Neural progenitor cell (in vitro differentiated cells): ENCODE results near the gene AP2A1.
A peak's percentile ranks its signal among the peaks of the same experiment; 100 is the strongest.

Source experiments
- EZH2 ChIP-seq: fragments of 200-600 bp; sonication (generic); IDR thresholded peaks from 2 replicates; pipeline ENCODE4 v1.6.1; 2017; ENCODE audit warnings: antibody characterized with exemption, mild to moderate bottlenecking, moderate library complexity
- EZH2phosphoT487 ChIP-seq: fragments of 200-600 bp; sonication (generic); IDR thresholded peaks from 2 replicates; pipeline ENCODE4 v1.6.1; 2017; ENCODE audit warnings: antibody characterized with exemption
- TF ChIP-seq, protein P1 (sequence below): fragments of 200-600 bp; sonication (generic); IDR thresholded peaks from 2 replicates; pipeline ENCODE4 v1.5.1; 2017; ENCODE audit warnings: antibody characterized with exemption, mild to moderate bottlenecking

DNA sequence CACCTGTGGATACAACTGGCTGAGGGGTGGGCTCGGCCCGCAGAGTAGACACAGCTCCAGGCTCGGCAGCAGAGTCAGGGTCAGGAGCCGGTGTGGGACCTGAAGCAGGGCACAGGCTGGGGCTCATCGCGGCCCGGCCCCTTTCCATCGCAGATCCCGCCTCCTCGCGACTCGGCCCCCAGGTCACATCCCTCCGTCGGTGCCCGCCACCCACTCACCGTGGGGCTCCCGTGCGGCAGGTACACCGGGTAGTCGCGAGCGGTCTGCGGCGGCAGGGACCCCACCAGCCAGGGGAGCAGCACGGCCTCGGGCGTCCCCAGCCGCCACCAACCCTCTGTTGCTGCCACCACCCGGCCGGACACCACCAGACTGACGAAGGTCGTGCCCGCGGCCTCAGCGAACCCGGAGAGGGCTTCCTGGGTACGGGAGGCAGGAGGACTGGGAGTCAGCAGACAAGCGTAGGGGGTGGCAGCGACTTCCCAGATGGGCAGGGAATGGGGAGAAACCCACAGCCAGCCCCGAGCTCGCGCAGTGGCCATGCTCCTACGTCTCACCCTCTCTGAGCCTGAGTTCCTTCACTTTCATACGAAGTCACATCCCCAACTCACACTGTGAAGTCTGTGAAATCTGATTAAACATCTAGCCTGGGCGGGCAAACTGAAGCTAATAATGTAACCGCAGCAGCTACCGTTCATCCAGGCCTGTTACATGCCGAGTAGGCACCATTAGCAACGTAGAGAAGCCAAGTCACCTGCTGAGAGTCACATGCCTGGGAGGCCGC, 42.5 kb downstream of the AP2A1 start:
- TF ChIP-seq, protein P1, sequence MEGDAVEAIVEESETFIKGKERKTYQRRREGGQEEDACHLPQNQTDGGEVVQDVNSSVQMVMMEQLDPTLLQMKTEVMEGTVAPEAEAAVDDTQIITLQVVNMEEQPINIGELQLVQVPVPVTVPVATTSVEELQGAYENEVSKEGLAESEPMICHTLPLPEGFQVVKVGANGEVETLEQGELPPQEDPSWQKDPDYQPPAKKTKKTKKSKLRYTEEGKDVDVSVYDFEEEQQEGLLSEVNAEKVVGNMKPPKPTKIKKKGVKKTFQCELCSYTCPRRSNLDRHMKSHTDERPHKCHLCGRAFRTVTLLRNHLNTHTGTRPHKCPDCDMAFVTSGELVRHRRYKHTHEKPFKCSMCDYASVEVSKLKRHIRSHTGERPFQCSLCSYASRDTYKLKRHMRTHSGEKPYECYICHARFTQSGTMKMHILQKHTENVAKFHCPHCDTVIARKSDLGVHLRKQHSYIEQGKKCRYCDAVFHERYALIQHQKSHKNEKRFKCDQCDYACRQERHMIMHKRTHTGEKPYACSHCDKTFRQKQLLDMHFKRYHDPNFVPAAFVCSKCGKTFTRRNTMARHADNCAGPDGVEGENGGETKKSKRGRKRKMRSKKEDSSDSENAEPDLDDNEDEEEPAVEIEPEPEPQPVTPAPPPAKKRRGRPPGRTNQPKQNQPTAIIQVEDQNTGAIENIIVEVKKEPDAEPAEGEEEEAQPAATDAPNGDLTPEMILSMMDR: peak; percentile 29
- no peak for TF ChIP-seq EZH2
- no peak for TF ChIP-seq EZH2phosphoT487
